Uterus (tissue), 4 donors: Measurements from ENCODE around the gene PLA2G4E. TPM values are rescaled to one million over a fixed set of nuclear protein-coding genes. Genes with fewer than 3 reads are reported as not detected.

ENCODE experiments used
- DNase-seq, 2 donors: peaks; one replicate each; pipeline ENCODE4 v3.0.0-alpha.2; 2019 to 2020
- H3K27ac ChIP-seq, 2 donors: fragments of 200-600 bp; sonication (generic); 1 replicate in 1 of 2; 2 replicates in 1 of 2; pipeline ENCODE4 v1.5.1; 2016 to 2018
- H3K27me3 ChIP-seq, 2 donors: fragments of 200-600 bp; sonication (generic); one replicate each; pipeline ENCODE4 v1.5.1; 2018 to 2019; ENCODE audit warnings: control low read depth in 1 of 2
- H3K36me3 ChIP-seq, 2 donors: fragments of 200-600 bp; sonication (generic); one replicate each; pipeline ENCODE4 v1.5.1; 2019; ENCODE audit warnings: control low read depth in 1 of 2
- H3K4me1 ChIP-seq, 2 donors: fragments of 200-600 bp; sonication (generic); one replicate each; pipeline ENCODE4 v1.5.1; 2018 to 2019; ENCODE audit warnings: control low read depth in 1 of 2
- H3K4me3 ChIP-seq, 2 donors: fragments of 200-600 bp; sonication (generic); 1 replicate in 1 of 2; 2 replicates in 1 of 2; pipeline ENCODE4 v1.5.1; 2018 to 2019; ENCODE audit warnings: mild to moderate bottlenecking in 1 of 2
- H3K9me3 ChIP-seq, 2 donors: fragments of 200-600 bp; sonication (generic); one replicate each; pipeline ENCODE4 v1.5.1; 2019; ENCODE audit warnings: control low read depth in 1 of 2
- POLR2A ChIP-seq, 2 donors: fragments of 450-650 bp; IDR thresholded peaks; one replicate each; pipeline ENCODE4 v1.6.1; 2016; ENCODE audit warnings: antibody characterized with exemption in 2 of 2, mild to moderate bottlenecking in 1 of 2, moderate library complexity in 1 of 2
- intact Hi-C: fragments of 100-400 bp; cut with DNase I; formaldehyde crosslinking; loops from one replicate; pipeline ENCODE4 v1.15.1; 2023; ENCODE audit warnings: low total_unique reads
- total RNA-seq, 4 donors: library from RNA; depleted of rRNA in 3 of 4; stranded (reverse); fragments of >200 nt in 3 of 4; gene quantifications; one replicate each; pipeline versions ENCODE4 v1.1.0 to v1.2.4, GENCODE V29; 2014 to 2023
- TF ChIP-seq, protein P1 (sequence below), 4 experiments: fragments of 200-600 bp in 2 of 4; fragments of 450-650 bp in 2 of 4; sonication (generic) in 2 of 4; IDR thresholded peaks; one replicate each; pipeline ENCODE4 v1.5.1; 2016 to 2019; ENCODE audit warnings: antibody characterized with exemption in 4 of 4, mild to moderate bottlenecking in 2 of 4, moderate library complexity in 1 of 4
- donor health status: DM: yes; HTN: yes; CAD: no.

PLA2G4E gene
- total RNA-seq, 4 donors from 2014 or later: not detected

DNA sequence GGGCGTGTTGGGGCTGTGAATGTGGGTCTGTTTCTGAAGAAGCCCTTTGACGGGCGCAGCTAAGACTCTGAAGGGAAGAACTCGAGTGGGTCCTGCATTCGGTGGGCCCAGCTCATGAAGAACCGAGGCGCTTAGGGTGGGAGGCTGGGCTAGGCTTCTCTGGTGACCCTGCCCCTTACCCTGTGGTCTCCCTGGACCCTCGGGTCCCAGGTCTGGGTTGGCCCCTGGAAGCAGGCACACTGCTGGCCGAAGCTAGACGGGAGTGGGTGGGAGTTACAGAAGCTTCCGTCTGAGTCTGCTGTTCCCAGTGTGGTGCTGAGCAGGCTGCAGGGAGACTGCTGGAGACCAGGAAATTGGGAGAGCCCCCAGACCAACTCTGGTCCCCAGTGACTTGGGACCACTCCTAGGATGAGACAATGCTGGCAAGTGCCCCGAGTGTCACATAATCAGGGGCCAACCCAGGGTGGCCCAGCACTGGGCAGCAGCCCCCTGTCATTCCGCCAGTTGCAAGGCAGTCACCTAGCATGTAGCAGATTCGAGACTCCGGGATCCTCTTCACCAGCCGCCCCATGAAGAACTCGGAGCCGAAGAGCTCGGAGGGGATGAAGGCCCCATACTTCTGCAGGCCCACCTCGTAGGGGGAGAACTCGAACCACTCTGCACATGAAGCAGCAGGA lies 31.8 kb downstream of the PLA2G4E start:
- Histone ChIP-seq H3K27ac (no peak overlapping the region), H3K27me3 (no peaks in the 10 kb centered on the region), H3K4me3 (no peak overlapping the region), H3K9me3 (no peaks in the 10 kb centered on the region), H3K36me3 (no peaks in the 10 kb centered on the region), H3K4me1 (no peaks in the 10 kb centered on the region)
- intact Hi-C loops: no loop called here
- no peak for DNase-seq
- TF ChIP-seq, protein P1, sequence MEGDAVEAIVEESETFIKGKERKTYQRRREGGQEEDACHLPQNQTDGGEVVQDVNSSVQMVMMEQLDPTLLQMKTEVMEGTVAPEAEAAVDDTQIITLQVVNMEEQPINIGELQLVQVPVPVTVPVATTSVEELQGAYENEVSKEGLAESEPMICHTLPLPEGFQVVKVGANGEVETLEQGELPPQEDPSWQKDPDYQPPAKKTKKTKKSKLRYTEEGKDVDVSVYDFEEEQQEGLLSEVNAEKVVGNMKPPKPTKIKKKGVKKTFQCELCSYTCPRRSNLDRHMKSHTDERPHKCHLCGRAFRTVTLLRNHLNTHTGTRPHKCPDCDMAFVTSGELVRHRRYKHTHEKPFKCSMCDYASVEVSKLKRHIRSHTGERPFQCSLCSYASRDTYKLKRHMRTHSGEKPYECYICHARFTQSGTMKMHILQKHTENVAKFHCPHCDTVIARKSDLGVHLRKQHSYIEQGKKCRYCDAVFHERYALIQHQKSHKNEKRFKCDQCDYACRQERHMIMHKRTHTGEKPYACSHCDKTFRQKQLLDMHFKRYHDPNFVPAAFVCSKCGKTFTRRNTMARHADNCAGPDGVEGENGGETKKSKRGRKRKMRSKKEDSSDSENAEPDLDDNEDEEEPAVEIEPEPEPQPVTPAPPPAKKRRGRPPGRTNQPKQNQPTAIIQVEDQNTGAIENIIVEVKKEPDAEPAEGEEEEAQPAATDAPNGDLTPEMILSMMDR (IDR thresholded peaks at IDR 0.05): no peak
- no peak for TF ChIP-seq POLR2A (IDR thresholded peaks at IDR 0.05)

DNA sequence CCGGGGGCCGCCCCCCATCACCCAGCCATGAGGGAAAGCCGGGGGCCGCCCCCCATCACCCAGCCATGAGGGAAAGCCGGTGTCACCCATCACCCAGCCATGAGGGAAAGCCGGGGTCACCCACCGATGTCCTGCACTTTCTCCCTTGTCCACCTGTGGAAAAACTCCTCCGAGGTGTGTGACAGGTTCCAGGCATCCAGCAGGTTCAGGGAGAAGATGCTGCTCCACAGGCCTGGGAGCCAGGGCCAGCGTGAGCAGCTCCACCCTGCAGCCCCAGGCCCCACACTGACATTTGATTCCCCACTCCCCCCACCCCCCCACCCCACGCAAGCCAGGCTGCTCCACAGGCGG lies 32.9 kb downstream of the PLA2G4E start:
- intact Hi-C loops: no loop called here
- Histone ChIP-seq H3K9me3 (no peaks in the 10 kb centered on the region), H3K27me3 (no peaks in the 10 kb centered on the region), H3K27ac (no peak overlapping the region), H3K36me3 (no peaks in the 10 kb centered on the region), H3K4me3 (no peak overlapping the region), H3K4me1 (no peaks in the 10 kb centered on the region)
- no peak for TF ChIP-seq POLR2A (IDR thresholded peaks at IDR 0.05)
- TF ChIP-seq, protein P1 (IDR thresholded peaks at IDR 0.05): no peak
- no peak for DNase-seq

DNA sequence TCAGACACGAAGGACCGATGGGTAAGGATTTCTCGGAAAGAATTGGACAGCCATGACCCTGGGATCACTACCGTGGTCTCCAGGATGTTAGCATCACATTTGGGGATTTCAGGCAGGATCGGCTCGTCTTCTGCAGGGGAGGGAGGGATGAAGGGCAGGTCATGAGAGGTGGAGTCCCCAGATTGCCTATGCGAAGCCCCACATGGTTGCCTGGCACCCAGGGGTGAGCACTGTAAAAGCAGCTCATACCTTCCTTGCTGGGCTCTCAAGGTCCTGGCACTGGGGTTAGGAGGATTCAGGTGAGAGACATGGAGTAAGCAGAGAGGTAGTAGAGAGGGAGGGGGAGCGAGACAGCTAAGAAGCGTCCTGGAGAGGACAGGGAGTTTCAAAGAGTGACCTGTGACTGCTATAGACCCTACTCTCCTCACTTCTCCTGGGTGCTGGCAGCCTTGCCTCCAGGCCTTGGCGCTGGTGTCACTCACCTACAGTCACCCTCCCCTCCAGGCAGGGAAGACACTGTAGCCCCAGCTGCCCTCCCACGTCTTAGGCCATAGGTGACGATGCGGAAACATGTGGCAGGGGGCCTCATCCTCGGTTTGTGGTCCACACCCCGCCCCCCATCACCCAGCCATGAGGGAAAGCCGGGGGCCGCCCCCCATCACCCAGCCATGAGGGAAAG lies 33.5 kb downstream of the PLA2G4E start:
- H3K27me3 ChIP-seq: no peaks in the 10 kb centered on the region
- no peaks in the 10 kb centered on the region for H3K9me3 ChIP-seq
- TF ChIP-seq, protein P1 (IDR thresholded peaks at IDR 0.05): no peak
- TF ChIP-seq POLR2A (IDR thresholded peaks at IDR 0.05): no peak
- no peaks in the 10 kb centered on the region for H3K36me3 ChIP-seq
- DNase-seq: no peak
- H3K4me3 ChIP-seq: no peak overlapping the region
- H3K4me1 ChIP-seq: no peaks in the 10 kb centered on the region
- intact Hi-C loops: no loop called here
- no peak overlapping the region for H3K27ac ChIP-seq

DNA sequence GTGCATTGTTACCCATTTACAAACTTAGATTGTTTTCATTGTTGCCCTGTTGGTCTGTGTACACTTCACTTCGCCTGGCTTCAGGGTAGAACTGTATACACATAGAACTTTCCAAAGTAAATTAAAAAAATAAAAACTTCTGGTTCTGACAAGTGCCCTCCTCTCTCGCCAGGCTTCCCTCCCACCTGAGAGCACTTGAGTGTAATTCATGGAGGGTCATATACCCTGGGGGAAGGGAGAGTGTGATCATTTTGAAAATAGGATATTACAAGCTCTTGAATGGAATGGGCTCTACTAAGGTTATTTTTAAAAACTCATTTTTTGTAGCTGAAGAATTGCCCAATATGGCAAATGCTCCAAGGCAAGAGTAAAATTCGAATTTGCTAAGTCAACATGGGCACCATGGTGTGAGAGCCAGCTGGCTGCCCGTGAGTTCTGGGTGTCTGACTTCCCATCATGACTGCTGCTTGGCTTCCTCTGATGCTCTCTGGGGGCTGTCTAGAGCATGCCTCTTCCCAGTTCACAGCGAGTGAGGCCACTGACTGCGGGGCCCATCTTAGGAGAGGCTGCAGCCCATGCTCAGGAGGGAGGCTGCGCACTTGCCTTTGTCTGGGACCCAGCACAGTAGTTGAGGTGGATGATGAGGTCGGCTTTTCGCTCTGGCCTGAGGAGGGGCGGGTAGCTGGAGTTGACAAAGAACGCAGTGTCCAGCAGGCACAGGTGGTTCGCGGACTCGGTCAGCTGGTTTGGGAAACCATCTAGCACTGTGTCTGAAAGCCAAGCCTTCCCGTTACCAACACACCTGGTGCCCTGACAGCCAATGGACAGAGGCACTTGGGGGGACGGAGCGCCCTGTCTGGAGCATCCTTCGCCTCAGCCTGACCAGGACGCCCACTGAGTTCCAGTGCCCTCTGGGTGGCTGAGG lies 35.3 kb downstream of the PLA2G4E start:
- Histone ChIP-seq H3K9me3 (no peaks in the 10 kb centered on the region), H3K4me1 (no peaks in the 10 kb centered on the region), H3K27me3 (no peaks in the 10 kb centered on the region), H3K36me3 (no peaks in the 10 kb centered on the region), H3K27ac (no peak overlapping the region), H3K4me3 (no peak overlapping the region)
- no peak for DNase-seq
- TF ChIP-seq, protein P1 (IDR thresholded peaks at IDR 0.05): no peak
- no peak for TF ChIP-seq POLR2A (IDR thresholded peaks at IDR 0.05)
- intact Hi-C loops: no loop called here

DNA sequence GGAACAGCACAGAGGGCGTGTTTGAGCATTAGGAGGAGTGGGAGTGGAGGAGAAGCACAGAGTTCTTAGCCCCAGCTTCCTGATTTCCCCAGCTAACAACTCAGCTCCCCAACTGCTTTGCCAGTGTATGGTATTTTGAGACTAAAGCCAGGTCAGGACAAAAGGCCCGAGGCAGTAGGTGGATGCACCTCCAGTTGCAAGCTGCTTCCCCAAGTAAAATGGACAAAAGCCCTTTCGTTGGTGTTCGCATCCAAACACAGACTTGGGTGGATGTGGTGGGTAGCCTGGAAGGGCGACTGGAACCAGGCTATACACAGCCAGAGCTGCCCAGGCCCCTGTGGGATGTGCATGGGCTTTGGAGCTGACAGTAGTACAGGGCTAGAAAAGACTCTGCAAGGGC lies 36.2 kb downstream of the PLA2G4E start:
- H3K27me3 ChIP-seq: no peaks in the 10 kb centered on the region
- no peak overlapping the region for H3K27ac ChIP-seq
- H3K9me3 ChIP-seq: no peaks in the 10 kb centered on the region
- no peaks in the 10 kb centered on the region for H3K4me1 ChIP-seq
- H3K36me3 ChIP-seq: no peaks in the 10 kb centered on the region
- H3K4me3 ChIP-seq: no peak overlapping the region
- intact Hi-C loops: no loop called here
- no peak for TF ChIP-seq POLR2A (IDR thresholded peaks at IDR 0.05)
- TF ChIP-seq, protein P1 (IDR thresholded peaks at IDR 0.05): no peak
- no peak for DNase-seq
